Cardiac muscle cell (in vitro differentiated cells and primary cell): Measurements from ENCODE around the gene SEZ6L2. TPM values are rescaled to one million over a fixed set of nuclear protein-coding genes. Genes with fewer than 3 reads are reported as not detected.

Experiments used
- DNase-seq, 2 donors: peaks; one replicate each; pipeline versions ENCODE4 v3.0.0 to v3.0.0-alpha.2; 2010 to 2017; ENCODE audit warnings: low read depth in 1 of 2, low spot score in 1 of 2
- H3K27ac ChIP-seq: fragments of 200-600 bp; sonication (generic); 2 replicates; pipeline ENCODE4 v1.5.1; 2016
- H3K27me3 ChIP-seq: fragments of 200-600 bp; sonication (generic); 2 replicates; pipeline ENCODE4 v1.6.0; 2016; ENCODE audit warnings: control low read depth
- H3K36me3 ChIP-seq: fragments of 200-600 bp; sonication (generic); 2 replicates; pipeline ENCODE4 v1.5.1; 2016; ENCODE audit warnings: control low read depth
- H3K4me1 ChIP-seq: fragments of 200-600 bp; sonication (generic); 2 replicates; pipeline ENCODE4 v1.8.1; 2017; ENCODE audit warnings: low read depth, mild to moderate bottlenecking, mixed run types
- H3K4me3 ChIP-seq: fragments of 200-600 bp; sonication (generic); 2 replicates; pipeline ENCODE4 v1.5.1; 2016; ENCODE audit warnings: mild to moderate bottlenecking
- H3K9me3 ChIP-seq: fragments of 200-600 bp; sonication (generic); 2 replicates; pipeline ENCODE4 v1.5.1; 2017; ENCODE audit warnings: low read depth, mild to moderate bottlenecking, control low read depth
- polyA plus RNA-seq: library from polyadenylated mRNA; unstranded; fragments of >200 nt; fragmentation: Nextera tagmentation; extraction: Ambion mirVana; gene quantifications from 2 replicates; pipeline ENCODE4 v1.2.1, GENCODE V29; 2016
- total RNA-seq: library from RNA; depleted of rRNA; stranded (reverse); fragments of >200 nt; gene quantifications from 2 replicates; pipeline ENCODE4 v1.2.3, GENCODE V29; 2016
- TF ChIP-seq, protein P1 (sequence below): IDR thresholded peaks from 2 replicates; pipeline ENCODE4 v1.5.1; 2012; ENCODE audit warnings: low read depth, mild to moderate bottlenecking, low read length

The SEZ6L2 gene
- total and polyA plus RNA-seq, 2 experiments from 2014 or later: 5.8 to 21.1 TPM

DNA sequence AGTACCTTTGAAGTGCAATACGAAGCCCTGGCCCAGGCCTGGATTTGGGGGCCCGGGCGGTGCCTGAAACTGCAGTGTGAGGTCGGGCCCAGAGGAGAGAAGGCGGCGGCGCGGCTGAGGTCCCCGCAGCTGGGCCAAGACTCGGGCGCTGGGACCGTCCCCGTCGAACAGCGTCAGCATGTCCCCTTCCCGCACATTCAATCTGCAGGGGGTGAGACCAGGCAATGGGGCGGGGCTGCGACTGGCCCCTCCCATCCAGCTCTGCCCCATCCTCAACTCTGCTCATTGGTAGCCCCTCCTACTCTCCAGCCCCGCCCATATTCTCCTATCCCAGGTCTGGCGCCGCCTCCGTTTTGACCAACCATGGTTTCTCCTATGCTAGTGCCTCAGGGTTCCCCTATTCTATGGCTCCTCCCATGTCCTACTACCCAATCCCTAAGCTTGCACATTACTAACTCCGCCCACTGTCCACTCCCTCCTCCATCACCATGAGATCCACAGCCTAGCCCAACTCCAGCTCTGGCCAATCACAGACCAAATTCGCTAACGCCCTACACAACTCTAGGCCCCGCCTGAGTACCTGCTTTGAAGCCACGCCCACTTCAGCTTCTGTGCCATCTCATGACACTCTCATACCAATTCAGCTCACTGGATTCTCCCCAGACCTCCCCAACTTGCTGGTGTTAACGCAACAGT lies 21.9 kb downstream of the SEZ6L2 start:
- H3K9me3 ChIP-seq: no peaks in the 10 kb centered on the region
- peak; percentile 55 to 64 for DNase-seq
- no peaks in the 10 kb centered on the region for H3K36me3 ChIP-seq
- TF ChIP-seq, protein P1, sequence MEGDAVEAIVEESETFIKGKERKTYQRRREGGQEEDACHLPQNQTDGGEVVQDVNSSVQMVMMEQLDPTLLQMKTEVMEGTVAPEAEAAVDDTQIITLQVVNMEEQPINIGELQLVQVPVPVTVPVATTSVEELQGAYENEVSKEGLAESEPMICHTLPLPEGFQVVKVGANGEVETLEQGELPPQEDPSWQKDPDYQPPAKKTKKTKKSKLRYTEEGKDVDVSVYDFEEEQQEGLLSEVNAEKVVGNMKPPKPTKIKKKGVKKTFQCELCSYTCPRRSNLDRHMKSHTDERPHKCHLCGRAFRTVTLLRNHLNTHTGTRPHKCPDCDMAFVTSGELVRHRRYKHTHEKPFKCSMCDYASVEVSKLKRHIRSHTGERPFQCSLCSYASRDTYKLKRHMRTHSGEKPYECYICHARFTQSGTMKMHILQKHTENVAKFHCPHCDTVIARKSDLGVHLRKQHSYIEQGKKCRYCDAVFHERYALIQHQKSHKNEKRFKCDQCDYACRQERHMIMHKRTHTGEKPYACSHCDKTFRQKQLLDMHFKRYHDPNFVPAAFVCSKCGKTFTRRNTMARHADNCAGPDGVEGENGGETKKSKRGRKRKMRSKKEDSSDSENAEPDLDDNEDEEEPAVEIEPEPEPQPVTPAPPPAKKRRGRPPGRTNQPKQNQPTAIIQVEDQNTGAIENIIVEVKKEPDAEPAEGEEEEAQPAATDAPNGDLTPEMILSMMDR: no peak
- H3K27me3 ChIP-seq: peaks cover 18% of the 10 kb centered on the region
- no peaks in the 10 kb centered on the region for H3K4me1 ChIP-seq
- no peak overlapping the region for H3K4me3 ChIP-seq
- H3K27ac ChIP-seq: no peak overlapping the region

DNA sequence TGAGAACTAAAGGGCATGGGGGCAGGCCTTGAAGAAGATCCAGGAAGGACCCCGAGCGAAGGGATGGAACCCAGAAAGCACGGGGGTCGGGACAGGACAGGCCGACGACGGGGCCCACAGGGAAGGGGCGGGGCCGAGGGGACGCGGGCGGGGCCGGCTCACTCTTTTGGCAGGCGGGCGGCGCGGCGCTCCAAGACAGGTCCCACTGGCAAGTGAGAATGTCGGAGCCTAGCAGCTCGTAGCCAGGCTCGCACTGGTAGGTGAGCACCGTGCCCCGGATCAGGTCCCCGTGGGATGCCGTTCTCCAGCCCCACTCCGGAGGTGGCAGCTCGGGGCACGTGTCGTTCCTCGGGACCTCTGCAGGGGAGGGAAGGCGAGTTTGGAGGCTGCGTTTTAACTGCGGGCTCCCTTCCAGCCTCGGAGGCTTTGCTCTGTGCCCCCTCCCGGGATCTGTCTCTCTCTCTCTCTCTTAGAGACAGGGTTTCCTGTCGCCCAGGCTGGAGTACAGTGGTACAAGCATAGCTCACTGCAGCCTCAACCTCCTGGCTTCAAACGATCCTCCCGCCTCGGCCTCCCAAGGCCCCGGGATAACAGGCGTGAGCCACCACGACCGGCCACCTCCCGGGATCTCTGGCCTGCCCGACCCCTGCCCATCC lies 22.6 kb downstream of the SEZ6L2 start:
- H3K27ac ChIP-seq: no peak overlapping the region
- no peaks in the 10 kb centered on the region for H3K9me3 ChIP-seq
- no peak for DNase-seq
- H3K4me1 ChIP-seq: no peaks in the 10 kb centered on the region
- no peak overlapping the region for H3K4me3 ChIP-seq
- TF ChIP-seq, protein P1: no peak
- H3K27me3 ChIP-seq: peaks cover 18% of the 10 kb centered on the region
- H3K36me3 ChIP-seq: no peaks in the 10 kb centered on the region

DNA sequence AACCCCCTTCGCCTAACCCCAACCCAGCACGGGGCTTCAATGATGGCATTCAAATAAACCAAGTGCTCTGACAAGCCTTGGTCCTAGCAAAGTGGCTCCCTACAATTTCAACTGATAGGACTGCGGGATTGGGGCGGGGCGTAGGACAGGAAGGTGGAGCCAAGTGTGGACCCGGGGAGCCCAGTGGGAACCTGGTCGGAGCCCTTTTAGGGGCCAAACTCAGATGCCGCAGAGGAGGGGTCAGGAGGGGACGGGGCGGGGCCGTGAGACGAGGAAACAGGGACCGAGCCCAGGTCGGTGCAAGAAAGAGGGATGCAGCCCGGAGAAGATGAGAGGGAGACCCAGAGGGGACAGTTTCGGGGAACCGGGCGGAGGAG lies 23.1 kb downstream of the SEZ6L2 start:
- Histone ChIP-seq H3K4me1 (no peaks in the 10 kb centered on the region), H3K9me3 (no peaks in the 10 kb centered on the region), H3K27me3 (peaks cover 18% of the 10 kb centered on the region), H3K36me3 (no peaks in the 10 kb centered on the region), H3K4me3 (no peak overlapping the region), H3K27ac (no peak overlapping the region)
- DNase-seq: no peak
- TF ChIP-seq, protein P1: no peak

DNA sequence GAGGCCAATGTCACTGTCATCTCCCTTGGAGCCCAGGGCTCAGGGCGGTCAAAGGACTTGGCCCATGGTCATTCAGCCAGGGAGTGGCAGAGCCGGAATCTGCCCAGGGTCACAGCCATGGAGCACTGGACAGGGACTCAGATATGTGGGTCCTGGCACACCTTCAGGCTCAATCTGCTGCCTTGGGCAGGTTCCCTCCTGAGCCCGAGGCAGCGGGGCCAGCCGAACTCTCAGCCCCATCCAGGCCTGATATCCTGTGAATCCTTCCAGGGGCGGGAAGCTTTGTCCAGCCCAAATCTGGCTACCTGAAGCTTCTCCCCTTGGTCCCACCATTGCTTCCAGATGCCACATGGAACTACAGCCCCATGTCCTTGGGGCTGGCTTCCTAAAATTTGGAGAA lies 24.1 kb downstream of the SEZ6L2 start:
- no peak for DNase-seq
- H3K27me3 ChIP-seq: peaks cover 18% of the 10 kb centered on the region
- no peaks in the 10 kb centered on the region for H3K36me3 ChIP-seq
- TF ChIP-seq, protein P1: no peak
- no peak overlapping the region for H3K27ac ChIP-seq
- no peaks in the 10 kb centered on the region for H3K9me3 ChIP-seq
- H3K4me3 ChIP-seq: no peak overlapping the region
- H3K4me1 ChIP-seq: no peaks in the 10 kb centered on the region

DNA sequence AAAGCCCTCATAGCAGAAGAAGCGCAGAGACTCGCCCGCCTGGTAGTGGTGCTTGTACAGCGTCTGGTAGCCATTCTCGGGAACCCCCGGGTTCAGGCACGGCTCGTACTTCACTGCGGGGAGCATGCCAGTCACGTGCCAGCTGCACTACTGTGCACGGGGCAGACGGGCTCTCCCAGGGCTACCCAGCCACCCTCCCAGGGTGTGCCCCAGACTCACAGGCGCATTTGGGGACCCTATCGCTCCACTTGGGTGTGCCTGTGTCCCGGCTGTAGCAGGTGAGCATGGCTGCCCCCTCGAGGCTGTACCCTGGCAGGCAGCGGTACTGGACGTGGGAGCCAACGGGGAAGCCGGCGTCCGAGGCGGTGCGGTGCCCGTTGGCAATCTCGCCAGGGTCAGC lies 26.0 kb downstream of the SEZ6L2 start:
- H3K27me3 ChIP-seq: peaks cover 18% of the 10 kb centered on the region
- TF ChIP-seq, protein P1: no peak
- H3K4me1 ChIP-seq: no peaks in the 10 kb centered on the region
- H3K4me3 ChIP-seq: no peak overlapping the region
- no peaks in the 10 kb centered on the region for H3K36me3 ChIP-seq
- no peak overlapping the region for H3K27ac ChIP-seq
- no peaks in the 10 kb centered on the region for H3K9me3 ChIP-seq
- no peak for DNase-seq
